GM19395 (cell line): ENCODE measurements around the gene PARP6.

ENCODE experiments used
- ATAC-seq: cut with Tn5 transposase; IDR thresholded peaks from one replicate; pipeline ENCODE4 v1.9.1; 2021; ENCODE audit warnings: mild to moderate bottlenecking, moderate library complexity; ENCODE audit not compliant: unreplicated experiment

The PARP6 gene

DNA sequence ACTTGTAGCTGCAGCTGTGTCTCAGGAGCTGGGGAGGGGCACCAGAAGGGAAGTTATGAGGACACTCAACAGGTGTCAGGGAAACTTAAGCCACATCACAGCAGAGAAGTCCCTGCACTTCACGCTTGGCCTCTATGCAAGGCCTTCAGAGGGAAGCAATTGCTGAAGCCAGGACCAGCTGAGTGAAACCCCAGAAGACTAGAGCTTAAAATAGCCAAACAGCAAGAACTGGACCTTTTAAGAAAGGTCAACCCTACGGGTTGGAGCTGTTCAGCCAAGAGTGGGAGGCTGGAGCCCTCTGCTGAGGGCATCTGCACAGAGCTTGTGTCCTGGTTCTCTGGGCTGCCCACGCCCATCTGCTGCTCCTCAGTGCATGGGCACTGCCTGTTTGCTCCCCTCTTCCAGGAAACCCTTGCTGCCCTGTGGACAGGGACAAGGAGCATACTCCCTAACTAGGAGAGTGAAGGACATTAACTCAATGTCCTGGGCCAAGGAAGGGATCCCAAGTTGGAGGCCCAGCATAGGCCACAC is 70.9 kb downstream of the PARP6 start:
- no peak for ATAC-seq

DNA sequence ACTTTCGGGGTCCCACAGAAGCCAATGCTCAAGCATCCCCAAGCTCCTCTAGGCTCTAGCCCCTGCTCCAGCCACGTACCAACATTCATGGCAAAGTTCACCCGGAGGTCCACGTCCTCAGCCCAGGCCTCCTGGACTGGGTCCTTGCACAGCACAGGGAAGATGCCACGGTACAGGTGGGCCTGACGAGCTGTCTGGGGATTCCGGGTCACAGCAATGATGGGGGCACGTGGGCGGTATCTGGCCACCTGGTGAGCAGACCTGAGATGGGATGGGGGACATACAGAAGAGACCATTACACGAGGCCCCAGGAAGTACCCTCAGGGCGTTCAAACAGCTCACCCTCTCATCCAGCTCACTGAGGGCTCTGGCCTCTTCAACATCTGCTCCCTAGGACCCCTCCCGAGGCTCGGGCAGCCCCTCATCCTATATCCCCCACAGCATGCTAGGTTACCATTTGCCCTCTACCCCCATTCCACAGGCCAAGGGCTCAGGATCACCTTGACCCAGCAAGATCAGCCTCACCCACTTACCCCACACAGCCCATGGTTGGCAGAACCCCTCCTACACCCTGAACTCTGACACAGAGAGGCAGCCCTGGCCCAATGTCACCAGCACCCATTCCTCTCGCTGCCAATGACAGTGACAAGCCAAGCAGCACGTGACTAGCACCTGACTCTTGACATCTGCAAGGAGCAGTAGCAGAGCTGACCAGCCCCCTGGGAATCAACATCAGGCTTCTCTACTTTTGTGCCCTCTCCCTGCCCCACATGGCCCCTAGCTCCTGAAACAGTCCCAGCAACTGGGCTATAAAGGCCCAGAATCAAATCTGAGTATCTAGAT is 71.7 kb downstream of the PARP6 start:
- no peak for ATAC-seq

DNA sequence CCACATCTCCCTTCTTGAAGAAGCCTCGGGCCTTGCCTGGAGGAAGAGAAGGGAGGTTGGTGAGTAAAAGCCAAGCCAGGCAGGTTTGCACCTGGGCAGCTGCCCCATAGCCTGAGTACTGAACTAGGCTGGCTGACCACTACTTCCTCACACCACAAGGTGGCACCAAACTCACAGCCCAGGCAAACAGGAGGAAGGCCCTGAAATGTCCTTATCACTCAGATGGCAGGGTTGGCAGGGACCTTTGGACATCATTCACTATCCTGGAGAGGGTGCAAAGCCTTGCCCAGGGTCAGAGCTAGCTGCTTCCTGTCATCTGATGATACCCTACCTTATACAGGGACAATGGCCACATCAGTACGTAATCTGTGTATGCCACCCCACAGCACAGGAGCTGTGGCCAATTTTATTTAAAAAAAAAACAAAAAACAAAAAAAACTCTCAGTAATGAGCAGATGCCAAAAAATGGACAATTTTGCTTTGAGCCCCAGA is 72.6 kb downstream of the PARP6 start:
- ATAC-seq, result no peak

DNA sequence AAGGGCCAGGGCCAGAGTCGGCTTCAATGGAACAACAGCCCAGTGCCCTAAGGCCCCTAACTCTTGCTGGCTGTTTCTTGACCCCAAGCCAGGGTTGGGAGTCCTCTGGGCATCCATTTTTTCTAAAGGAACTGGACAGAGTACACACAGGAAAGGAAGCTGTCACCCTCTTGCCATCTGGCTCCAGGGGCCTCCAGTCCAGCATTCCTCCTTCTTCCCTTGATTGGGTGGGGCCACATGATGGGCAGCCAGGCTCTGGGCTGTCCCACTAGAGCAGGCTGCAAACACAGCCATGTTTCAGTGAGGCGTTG is 73.2 kb downstream of the PARP6 start:
- ATAC-seq, result no peak

DNA sequence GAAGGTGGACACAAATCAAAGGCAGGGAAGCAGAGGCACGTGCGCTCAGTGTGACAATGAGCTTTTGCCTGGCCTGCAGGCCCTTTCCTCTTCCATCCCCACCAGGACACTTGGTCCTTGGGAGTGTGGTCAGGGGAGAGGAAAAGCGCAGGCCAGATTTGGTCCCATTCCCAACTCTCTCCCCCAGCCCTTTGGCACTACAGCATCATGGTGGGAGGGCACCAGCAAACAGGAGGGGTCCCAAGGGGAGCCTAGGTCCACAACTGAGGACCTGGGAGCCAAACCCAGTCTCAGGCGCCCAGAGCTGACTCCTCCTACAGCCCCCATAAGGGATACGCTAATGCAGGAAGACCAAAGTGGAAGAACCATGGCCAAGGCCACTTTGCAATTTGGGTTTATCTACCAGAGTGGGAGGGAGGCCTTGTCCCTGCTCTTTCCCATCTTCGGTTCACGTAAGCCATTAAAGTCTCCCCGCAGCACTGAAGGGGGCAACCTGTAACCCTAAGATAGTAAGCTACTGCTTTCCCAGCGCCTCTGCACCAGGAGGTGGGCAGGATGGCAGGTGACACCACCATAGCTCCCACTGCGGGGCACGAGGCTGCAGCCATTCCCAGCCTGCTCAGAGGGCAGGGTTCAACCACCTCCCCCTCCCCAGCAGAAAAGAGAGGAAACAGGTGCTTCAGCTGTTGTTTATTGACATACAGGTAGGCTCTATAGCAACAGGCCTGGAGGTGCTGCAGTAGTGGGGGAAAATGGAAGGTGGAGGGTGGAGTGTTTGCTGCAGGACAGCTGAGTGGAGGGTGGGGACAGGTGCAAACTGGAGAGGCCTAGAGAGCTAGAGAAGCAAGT is 73.8 kb downstream of the PARP6 start:
- ATAC-seq, result no peak

DNA sequence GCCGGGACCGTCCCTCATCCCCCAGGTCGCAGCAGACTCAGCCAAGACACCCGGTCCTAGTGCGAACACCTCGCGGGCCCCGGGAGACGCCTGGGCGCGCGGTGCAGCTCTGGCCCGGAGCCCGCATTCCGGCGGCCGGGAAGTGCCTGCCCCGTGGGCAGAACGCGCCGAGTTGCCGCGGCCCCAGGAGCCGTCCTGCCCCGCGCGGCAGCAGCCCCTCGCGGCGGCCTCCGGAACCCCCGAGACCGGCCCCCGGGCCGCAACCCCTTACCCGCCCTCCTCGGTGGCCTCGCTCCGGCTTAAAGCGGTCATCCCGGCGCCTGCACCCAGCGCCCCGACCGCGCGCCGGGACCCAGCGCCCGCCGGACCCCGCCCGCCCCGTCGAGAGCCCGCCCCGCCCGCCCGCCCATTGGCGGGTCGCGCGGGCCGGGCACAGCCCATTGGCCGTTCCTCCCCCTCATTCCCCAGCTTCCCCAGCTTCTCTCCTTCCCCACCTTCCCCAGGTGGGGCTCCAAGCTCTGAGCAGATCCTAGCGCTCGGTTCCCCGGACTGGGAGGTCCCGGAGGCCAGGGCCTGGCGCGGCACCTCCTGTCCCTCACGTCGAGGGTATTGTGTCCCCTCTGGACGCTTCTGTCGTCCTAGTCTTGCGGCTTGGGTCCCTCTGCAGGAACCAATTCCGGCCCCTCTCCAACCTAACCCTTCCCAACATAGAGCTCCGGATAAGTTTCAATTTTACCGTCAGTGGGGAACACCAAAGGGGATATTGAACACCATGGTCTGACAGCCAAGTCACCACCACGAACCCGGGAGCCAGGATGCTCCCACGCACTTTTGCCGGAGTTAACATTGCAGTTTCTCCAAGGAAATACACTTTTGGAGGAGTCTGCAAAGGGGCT is 74.6 kb downstream of the PARP6 start, which contains the start of gene GRAMD2A:
Gene GRAMD2A (minus strand): TSS at position 328 of the 896 bp plus-strand sequence.
- peak; percentile 48 for ATAC-seq

DNA sequence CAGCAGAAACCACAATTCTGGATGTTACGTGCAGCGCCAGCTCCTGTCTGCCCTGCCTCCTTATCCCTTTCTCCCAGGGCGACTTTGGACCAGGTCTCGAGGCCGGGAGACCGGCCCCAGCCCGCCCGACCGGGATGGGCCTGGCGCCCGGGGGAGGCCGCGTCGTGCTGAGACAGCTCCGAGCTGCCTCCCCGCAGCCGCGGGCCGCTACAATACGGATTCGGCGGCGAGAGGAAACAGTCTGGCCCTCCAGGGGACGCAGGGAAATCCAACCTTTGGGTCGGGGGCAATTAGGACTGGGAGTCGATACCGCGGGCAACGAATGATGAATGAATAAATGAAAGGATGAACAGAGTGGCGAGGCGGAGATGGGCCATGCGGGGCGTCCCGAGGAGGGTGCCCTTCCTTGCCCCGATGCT is 75.3 kb downstream of the PARP6 start:
- ATAC-seq, result no peak

DNA sequence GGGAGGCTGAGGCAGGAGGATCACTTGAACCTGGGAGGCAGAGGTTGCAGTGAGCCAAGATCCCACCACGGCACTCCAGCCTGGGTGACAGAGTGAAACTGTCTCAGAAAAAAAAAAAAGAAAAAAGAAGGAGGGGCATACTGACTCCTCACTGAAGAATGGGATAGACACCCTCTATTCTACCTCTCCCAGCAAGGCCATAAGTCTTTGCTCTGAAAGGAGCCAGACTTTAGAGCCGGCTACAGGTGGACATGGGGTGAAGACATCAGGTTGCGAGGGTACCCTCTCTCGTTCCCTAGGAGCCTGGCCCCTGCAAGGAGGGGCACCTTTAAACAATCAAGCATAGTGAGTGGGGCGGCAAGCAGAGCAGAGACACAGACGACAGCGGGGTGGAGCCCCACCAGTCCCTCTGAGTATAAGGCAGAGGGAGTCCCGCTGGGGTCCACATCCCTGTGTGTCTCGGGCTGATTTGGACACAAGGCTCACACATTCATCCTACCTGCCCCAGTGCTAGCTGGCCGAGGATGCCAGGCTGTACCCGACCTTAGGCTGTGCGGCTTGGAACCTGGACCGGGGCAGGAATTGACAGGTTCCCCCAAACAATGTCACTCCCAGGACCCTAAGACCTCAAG is 75.8 kb downstream of the PARP6 start:
- no peak for ATAC-seq

DNA sequence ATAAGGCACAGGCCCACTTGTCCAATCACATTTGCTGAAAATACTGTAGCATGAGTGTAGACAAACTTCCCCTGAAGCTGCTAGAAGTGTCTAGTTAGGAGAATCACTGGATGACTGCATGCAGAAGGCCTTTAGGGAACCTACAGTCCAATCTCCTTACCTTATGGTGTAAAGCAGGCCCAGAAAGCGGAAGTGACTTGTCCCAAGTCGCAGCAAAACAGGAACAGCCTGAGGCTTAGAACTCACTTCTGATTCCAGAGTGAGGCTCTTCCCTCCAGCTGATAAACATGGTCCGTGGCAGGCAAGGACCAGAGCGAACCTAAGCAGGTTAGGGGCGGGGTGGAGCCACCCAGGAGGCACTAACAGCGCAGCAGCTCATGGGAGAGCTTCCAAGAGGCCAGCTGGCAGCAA is 77.2 kb downstream of the PARP6 start:
- ATAC-seq, result no peak

DNA sequence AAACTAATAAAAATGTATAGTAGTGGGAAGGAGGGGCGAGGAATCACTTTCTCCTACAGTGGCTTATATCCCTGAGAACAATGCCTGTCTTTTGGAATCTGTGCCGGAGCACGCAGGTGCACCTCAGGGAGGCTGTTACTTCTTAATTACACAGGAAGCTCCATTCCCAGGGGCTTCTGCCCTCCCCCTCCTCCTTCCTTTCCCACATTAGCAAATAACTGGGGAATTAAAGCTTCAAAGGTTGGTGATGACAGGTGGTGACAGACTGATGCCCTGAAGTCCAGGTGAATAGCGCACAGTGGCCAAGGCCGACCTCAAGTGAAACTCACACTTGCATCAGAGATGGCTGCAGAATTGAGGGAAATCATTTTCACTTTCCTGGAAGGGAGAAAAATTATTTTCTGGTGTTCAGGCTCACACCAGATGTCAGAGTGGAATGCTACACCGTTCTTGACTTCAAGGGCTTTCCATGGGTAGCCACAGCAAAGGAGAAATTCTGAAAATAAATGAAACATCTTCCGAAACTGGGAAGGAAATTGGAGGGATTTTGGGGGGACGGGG is 78.4 kb downstream of the PARP6 start:
- no peak for ATAC-seq

DNA sequence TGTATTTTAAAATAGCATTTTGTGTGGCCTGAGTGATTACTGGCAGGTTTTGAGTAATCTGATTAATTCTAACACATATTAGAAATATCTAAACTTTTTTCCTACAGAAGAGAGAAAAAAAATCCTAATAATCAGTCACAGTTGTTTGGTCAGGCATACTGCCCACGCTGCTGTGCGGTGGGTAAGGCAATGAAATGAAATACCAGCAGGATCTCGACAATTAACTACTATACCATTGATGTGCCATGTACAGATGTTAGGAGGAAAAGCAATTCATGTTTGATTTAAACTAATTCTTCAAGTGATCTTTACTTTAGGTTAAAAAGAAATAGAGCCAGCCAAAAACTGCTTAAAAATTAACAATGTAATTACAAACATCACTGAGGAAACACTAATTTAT is 79.9 kb downstream of the PARP6 start:
- ATAC-seq, result no peak
